NCI-H345 (cell line): ENCODE measurements around the gene HK1.

Experiments
- DNase-seq: peaks from one replicate; lab custom pipeline; 2025; lab: John Stamatoyannopoulos, UW

The HK1 gene

GRCh38 chr10:69348816-69349541, 70.7 kb downstream of the HK1 start:
- DNase-seq, result no peak

- DNase-seq, result no peak
Observed at GRCh38 chr10:69349542-69349888, 71.2 kb downstream of the HK1 start.

GRCh38 chr10:69351589-69351988, 73.3 kb downstream of the HK1 start:
- no peak for DNase-seq

- DNase-seq, result no peak
Observed at GRCh38 chr10:69352569-69353264, 74.4 kb downstream of the HK1 start.

GRCh38 chr10:69353977-69354635, 75.8 kb downstream of the HK1 start:
- DNase-seq, result no peak

GRCh38 chr10:69356187-69356586, 77.9 kb downstream of the HK1 start:
- DNase-seq, result no peak

- no peak for DNase-seq
Observed at GRCh38 chr10:69358148-69358795, 80.0 kb downstream of the HK1 start.

- DNase-seq, result no peak
Observed at GRCh38 chr10:69359148-69359547, 80.9 kb downstream of the HK1 start.

GRCh38 chr10:69359594-69359993, 81.3 kb downstream of the HK1 start:
- DNase-seq, result no peak

- DNase-seq, result no peak
Observed at GRCh38 chr10:69360485-69361302, 82.4 kb downstream of the HK1 start.

GRCh38 chr10:69361303-69361614, 83.0 kb downstream of the HK1 start:
- no peak for DNase-seq

GRCh38 chr10:69362471-69362954, 84.2 kb downstream of the HK1 start:
- no peak for DNase-seq

- no peak for DNase-seq
Observed at GRCh38 chr10:69363666-69364065, 85.4 kb downstream of the HK1 start.

GRCh38 chr10:69364232-69364940, 86.1 kb downstream of the HK1 start:
- no peak for DNase-seq

GRCh38 chr10:69366738-69367137, 88.4 kb downstream of the HK1 start:
- DNase-seq, result peak; percentile 13

- DNase-seq, result no peak
Observed at GRCh38 chr10:69367469-69367868, 89.2 kb downstream of the HK1 start.

- no peak for DNase-seq
Observed at GRCh38 chr10:69372126-69372980, 94.1 kb downstream of the HK1 start.

- no peak for DNase-seq
Observed at GRCh38 chr10:69374242-69374641, 95.9 kb downstream of the HK1 start.

GRCh38 chr10:69374931-69375306, 96.6 kb downstream of the HK1 start:
- no peak for DNase-seq
